DMS79 (cell line): ENCODE measurements around the gene KIAA1549.

Source experiments
- DNase-seq: peaks from one replicate; lab custom pipeline; 2025; lab: John Stamatoyannopoulos, UW

Gene KIAA1549

DNA sequence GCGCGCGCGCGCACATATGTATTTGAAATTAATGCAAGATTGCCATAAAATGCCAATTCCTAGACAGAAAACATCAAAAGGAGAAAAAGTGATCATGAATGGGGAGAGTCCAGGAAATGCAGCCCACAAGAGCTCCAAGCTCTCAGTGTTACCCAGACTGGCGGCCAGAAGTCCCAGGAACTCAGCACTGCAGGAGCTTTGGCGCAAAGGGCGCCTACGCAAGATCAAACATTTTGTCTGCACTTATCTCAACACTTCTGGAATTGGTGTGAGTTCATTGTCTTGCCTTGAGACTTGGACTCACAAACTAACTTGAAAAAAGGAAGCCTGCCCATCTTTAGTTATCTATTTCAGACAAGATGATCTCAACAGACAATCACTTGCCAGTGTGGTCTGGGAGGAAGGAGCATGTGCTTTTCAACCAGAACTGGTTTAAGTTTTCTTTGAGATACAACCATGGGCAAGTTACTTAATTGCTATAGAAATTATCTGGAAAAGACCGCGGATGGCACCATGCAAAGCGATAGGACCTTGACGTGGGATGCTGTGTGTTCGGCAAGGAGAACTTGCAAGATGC lies 77.2 kb downstream of the KIAA1549 start:
- DNase-seq = no peak

DNA sequence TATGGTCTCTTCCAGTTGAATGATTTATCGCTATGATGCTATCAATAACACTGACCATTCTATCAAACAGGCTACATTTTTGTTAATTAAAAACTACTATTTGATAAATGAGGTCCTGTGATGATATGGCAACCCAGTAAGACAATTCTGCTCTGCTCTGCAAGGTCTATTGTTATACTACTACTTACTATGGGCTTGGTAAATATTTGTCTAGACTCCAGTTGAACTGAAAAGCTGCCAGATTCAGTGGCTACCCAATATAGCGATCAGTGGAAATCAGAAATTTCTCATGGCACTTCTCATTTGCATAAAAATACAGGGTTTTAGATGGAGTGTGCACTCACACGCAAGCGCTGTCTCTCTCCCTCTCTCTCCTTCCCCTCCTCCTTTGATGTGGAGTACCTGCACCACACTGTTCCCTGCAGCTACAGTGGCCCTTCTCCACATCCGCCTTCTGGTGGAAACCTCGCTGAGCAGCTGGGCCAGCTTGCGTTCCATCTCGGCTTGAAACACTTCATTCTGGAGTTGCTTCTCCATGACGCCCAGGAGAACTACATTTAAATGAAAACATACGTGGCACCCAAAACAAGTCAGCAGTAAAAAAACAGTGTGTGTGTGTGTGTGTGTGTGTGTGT lies 77.9 kb downstream of the KIAA1549 start:
- no peak for DNase-seq

DNA sequence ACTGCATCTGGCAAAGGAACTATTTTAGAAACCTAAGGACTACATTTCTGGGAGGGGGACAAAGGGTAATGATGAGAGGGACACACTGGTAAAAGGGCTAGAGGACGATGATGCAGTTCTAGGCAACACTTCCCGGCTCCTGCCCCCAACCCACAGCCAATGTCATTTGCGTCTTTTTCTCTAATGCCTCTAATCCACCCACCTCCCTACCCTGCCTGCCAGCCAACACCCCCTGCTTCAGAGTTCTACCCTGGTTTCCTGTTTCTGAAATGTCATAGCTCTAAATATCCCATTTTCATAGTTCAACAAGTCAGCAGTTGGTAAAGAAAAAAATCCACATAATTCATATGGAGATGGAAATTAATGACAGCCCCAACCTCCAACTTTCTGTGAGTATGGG lies 79.0 kb downstream of the KIAA1549 start:
- no peak for DNase-seq

DNA sequence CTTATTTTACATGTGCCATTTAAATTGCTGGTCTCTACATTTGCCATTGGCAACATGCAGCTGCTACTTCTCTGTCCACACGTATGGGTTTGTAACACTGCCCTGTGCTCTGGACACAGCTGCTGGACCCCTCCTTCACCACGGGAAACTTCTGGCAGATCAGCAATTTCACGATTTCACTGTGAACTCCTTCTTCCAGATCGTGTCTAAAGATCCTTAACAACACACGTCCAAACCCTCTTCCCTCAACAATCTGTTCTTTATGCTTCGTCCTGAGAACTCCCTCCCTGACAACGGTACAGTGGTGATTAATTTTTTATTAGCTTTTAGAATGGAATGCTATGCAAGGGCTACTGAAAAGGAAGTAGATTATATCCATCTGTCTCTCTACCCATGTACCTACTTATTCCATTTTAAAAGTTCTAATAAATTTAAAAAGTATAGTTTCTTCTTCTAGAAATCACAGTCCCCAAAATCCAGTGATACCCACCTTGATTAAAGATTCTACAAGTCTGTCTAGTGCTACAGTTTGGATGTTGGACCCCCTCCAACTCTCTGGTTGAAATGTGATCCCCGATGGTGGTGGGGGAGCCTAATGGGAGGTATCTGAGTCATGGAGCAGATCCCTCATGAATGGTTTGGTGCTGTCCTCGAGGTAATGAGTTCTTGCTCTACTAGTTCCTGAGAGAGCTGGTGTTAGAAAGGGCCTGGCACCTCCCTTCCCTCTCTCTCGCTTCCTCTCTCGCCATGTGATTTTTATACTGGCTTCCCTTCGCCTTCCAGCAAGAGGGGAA lies 81.0 kb downstream of the KIAA1549 start:
- DNase-seq = no peak

DNA sequence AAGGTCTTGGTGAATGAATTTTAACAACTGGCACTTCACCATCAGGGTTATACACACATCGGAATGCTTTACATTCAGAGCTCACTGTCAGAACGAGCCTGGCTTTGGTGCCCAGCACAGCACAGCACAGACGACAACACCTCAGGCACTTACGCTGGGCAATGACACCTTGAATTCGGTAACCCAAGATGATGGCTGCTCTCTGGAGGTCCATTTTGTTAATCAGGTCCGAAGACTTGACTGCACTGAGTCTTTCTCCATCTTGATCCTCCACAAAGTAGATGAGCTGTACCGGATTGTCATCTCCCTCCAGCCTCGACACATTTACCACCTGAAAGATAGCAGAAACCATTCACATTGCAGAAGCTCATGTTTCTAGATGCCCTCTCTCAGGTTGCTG lies 82.4 kb downstream of the KIAA1549 start:
- no peak for DNase-seq

DNA sequence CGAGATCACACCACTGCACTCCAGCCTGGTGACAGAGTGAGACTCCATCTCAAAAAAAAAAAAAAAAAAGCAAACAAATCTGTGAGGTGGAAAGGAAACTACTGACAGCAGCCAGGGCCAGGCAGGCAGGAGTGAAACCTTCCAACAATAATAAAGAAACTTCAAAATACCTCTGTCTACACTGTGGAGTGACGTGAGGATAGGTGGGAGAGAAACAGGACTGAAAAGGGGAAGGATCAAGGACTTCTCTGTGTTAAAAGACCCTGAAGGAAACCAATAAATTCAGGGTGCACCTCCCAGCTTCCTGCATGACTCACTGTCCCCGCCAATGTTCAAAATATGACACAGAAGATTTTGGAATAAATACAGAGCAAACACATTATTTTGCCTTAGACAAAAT lies 82.9 kb downstream of the KIAA1549 start:
- DNase-seq = no peak

DNA sequence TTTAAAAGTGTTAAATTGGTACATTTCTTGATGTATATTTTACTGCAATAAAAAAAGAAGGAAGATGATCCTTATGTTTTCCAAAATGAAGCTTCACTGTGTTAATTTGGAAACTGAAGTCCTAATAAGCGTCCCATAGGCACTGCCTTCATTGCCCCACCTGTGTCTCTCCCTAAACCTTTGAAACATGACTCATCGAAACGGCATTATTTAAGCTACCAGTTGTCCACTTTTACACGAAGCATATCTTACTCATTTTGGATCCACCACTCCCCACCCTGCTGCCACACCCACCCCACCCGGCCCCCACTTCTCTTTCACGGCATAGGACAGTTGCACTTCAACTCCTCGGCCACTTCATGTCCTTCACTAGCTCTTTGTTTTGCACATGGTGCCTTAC lies 85.5 kb downstream of the KIAA1549 start:
- DNase-seq = no peak

DNA sequence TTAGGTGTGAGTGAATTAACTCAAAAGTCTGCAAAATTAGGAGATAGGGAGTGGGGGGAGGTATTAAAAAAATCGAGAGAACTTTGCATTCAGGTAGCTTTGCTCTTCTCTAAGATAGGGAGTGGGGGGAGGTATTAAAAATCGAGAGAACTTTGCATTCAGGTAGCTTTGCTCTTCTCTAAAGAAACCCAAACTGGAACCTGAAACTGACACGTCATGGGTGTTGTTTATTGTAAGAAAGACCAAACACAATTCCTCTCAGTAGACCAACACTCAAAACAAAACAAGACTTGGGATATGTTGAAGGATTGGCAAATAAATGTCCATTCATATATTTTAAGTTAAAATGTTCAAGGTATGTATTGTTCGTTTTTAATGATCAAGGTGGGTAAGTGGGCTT lies 87.9 kb downstream of the KIAA1549 start:
- DNase-seq = no peak

DNA sequence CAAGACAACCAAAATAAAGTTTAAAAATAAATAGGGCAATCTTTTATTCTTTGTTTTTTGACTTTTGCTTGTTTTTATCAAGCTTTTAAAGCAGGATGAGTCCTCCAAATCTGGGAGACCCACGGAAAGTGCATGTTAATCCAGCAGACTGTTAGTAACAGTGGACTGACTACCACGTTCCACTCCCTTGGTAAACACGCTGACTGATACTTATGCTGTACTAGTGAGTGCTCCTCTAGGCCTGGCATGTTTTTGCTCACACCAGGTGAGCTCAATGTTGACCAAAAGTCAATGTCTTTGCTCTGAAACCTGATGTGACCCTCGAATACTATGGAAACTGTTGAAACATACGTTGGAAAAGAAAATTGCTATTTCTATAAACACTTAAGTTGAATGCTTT lies 88.4 kb downstream of the KIAA1549 start:
- no peak for DNase-seq

DNA sequence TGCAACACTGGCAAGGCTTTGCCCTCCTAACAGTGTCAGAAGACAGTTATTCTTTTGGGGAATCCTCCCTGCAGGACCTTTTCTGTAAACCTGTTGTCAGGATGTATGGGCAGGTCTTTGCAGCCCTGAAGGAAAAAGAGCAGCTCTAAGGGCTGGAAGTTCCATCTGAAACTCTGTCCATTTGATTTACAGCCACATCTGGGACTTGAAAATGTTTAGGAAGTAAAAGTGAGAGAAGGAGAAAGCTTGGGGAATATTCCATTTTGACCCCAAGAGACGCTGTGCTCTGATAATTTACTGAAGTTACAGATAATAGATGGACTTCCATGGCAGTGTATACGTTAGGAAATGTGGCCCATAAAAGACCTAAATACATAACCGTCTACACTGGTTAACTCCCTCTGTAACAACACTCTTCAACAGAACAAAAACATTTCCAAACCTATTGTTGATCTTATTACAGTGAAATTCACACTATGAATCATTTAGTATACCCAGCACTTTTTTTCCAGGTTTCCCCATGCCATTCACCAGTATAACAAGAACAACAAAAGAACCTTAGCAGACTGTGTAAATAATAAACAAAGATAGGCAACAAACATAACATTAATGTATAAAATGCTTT lies 89.1 kb downstream of the KIAA1549 start:
- DNase-seq = no peak

DNA sequence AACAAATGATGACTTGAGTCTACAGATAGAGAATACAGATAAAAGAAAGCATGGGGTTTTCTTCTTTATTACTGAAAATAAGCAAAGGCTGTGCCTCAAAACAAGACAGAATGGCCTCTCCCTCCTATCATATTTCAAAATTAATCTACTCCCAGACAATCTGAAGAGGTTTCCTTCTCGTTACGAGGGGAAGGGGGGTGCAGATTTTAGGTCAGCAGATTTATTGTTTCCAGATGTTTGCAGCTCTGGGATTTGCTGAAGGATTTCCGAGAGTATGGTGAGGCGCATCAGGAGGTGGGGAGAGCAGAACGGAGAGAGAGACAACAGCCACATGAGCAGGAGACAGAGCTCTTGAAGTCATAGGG lies 89.8 kb downstream of the KIAA1549 start:
- no peak for DNase-seq

DNA sequence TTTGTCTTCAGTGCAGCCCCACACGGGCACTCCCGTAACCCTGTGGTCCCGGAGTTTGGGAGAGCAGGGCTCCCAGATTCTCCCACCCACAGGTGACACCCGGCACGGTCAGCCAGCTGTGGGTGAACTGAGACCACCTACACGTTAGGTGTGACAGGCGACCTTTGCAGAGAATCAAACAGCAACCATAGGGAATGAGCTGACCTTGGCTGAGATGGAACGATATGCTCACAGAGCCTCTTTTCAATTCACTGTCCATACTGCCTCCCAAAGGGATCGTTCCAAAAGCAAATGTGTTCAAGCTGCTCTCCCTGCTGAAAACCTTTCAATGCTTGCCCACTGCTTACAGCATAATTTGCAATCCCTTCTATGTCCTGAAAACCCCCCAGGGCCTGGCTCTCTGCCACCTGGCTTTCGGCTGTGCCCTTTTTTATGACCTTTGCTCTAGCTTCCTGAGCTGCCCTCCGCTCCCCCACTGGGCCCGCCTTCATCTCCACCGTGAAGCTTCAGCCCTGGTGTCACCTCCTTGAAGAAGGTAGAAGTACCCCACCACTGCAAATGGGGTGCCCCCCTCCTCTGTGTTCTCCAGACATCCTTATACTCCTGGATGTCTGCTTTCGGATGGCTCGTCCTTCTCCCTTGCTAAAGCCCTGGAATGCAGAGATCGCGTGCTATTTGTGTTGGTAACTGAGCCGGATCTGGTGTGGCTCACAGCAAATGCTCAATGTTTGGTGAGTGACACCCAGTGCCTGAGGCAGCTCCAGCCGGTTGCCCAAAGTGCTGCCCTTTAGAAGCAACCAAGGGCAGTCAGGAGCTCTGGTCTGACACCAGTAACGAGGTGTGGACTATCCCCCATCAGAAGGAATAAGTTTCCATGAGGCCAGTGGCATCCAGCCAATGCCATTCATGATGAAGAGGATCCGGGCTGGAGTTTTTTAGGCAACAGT lies 90.4 kb downstream of the KIAA1549 start:
- DNase-seq = no peak

DNA sequence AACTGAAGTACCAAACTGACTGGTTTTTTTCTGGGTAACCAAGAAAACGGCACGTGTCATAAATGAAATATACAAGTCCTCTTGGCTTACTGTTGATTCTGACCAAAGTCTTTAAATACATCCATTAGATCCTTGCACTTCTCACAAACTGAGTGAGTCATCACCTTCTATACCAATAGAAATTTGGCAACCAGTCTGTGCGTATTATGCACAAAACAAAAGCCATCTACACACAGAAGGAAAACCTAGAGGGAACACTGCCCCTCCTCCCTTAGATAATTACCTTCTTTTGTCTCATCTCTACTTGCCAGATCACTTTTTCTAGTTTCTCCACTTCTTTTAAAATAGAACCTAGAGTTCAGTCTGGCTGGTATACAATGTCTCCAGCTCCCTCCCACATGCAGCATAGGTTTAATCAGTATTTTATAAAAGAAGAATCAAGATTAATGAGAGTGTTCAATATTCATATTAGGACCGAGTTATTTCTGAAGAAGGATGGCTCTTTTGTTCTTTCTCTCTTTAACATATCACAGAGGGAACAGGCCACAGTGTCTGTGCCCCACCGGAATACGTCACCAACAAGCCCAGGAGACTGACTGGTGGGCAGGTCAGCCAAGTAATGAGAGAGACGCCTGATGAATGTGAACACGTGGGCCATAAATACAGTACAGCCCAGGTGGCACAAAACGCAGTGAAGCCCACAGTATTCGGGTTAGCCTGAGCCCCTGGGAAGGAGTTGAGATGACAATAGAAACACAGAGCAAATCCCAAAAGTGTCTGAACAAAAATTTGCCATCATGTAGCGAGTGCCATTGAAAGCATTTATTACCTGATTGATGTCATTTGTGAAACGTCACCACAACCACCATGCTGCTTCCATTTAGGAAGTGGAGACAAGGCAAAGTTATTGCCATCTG lies 91.3 kb downstream of the KIAA1549 start:
- no peak for DNase-seq

DNA sequence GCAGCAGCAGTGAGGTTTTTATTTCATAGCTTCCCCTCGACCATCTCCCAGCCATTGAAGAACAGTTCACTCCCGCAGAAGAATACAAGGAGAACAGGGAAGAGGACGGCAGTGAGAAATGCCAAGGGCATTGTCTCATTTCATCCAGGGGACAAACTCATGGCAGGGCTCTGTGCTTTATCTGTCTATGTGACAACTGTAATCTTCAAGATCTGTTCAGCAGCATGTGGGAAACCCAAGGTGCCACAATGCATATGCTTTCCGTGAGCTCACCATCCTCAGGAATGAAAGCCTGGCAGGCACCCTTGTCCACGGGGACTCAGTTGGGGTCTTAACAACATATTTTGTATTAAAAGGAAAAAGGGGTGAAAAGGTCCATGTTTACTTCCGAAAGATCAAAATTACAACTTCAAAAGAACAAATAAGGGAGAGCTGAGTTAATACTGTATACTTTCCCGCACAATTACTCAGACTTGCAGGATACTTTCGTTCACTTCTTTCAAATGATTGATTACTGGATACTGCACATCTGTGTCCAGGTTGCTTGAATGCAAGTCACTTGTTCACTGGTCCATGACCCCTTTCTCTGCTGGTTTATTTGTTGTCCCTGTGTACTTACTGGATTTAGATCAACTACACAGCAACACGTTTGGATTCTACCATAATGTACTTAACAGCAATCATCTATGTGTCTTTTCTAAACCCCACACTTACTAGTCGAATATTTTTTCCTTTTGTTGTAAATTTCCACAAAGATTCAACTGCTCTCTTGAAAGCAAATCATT lies 93.1 kb downstream of the KIAA1549 start:
- no peak for DNase-seq

DNA sequence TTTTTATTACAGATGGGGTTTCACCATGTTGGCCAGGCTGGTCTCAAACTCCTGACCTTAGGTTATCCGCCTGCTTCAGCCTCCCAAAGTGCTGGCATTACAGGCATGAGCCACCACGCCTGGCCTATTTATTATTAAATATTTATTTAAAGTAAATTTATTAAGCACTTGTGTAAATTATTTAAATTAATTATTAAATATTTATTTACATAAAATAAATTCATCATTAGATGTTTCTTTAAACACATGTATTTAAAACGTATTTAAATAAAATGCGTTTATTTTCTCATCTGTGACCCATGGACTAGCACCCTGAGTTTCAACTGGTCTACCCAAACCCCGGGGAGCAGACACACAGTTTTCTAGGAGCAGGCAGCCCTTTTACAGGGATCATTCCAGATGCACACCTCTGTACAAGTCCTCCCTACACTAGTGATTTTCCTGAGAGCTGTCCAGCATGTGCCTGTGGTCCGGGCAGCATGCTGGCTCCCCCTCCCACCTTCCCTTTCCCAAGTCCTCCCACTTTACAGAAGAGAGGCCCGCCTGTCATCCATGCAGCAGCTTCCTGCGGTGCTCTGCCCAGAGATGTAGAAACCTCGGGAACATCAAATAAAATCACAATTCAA lies 94.0 kb downstream of the KIAA1549 start:
- no peak for DNase-seq

DNA sequence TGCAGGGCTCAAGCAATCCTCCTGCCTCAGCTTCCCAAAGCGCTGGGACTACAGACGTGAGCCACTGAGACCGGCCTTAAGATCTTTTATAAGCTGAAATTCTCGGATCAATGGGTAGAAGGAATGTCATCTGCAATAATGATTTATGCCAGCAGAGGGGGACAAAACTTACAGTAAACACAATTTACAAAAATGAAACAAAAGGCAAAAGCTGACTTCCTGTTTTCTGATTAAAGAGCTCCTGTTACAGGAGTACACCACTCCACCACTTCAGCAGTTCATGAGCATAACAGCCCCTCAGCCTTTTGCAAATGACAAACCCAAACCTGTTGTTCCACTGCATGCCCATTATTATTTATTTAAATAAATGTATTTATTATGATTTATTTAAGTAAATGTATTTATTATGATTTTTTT lies 94.7 kb downstream of the KIAA1549 start:
- peak; percentile 12 for DNase-seq

DNA sequence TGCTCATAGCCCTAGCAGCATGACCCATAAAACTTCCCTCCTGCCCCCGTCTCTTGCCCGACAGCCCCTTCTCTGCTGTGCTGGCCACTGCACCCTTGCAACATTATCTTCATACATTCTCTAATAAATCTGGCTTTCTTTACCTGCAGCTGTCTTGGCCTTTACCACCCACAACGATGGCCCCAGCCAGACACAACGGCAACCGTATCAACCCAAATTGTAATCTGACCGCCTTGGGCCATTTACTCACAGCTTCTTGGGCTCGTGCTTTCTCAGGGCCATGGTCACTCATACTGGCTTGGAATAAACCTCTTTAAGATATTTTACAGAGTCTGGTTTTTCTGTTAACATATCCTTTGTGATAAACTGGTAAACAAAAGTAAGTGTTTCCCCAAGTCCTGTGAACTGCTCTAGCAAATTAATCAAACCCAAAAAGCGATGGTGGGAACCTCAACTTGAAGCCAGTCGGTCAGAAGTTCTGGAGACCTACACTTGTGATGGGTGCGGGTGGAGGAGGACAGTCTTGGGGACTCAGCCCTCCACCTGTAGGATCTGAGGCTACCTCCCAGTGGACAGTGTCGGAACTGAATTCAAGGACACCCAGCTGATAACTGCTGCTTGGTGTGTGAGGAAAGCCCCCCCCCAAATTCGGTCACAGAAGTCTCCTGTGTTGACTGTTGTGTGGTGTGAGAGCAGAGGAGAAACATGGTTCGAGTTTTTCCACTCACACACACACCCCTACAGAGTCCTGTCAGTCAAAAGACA lies 95.6 kb downstream of the KIAA1549 start:
- no peak for DNase-seq

DNA sequence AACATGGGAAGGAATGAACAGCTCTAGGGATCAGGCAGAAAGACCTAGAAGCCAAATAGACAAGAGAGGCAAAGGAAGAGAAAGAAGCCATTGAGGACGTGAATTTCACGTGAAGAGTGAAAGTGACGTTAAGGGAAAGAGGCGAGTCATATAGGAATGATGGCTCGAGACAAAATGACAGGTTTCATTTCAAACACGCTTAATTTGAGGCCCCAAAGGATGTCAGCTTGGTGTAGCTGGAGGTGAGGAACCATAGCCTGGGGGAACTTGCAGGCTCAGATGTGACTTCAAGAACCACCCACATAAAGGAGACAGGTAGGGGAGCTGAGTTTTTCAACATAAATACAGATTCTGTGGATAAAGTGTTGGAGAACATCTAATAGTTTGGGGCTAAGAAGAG lies 98.9 kb downstream of the KIAA1549 start:
- DNase-seq = no peak
